GM19238 (cell line): ENCODE data around the gene IPO7.

Experiments
- DNase-seq: peaks from one replicate; pipeline ENCODE4 v3.0.0; 2011; ENCODE audit warnings: low spot score; ENCODE audit not compliant: insufficient read length

IPO7 gene

DNA sequence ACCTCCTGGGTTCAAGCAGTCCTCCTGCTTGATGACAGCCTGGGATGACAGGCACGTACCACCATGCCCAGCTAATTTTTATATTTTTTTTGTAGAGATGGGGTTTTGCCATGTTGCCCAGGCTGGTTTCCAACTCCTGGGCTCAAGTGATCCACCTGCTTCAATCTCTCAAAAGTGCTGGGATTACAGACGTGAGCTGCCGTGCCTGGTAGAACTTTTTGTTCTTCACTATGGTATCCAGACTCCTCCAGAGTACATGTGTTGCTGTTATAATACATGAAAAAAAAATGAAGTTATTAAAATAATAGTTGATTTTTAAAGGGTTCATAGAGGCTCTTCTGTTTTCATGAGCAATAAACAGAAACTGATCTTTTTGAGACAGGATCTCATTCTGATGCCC, 105.9 kb downstream of the IPO7 start:
- no peak for DNase-seq

GRCh38 chr11:9493492-9493891, 109.0 kb downstream of the IPO7 start:
- no peak for DNase-seq

- DNase-seq: no peak
Observed at GRCh38 chr11:9494316-9494715, 109.9 kb downstream of the IPO7 start.

DNA sequence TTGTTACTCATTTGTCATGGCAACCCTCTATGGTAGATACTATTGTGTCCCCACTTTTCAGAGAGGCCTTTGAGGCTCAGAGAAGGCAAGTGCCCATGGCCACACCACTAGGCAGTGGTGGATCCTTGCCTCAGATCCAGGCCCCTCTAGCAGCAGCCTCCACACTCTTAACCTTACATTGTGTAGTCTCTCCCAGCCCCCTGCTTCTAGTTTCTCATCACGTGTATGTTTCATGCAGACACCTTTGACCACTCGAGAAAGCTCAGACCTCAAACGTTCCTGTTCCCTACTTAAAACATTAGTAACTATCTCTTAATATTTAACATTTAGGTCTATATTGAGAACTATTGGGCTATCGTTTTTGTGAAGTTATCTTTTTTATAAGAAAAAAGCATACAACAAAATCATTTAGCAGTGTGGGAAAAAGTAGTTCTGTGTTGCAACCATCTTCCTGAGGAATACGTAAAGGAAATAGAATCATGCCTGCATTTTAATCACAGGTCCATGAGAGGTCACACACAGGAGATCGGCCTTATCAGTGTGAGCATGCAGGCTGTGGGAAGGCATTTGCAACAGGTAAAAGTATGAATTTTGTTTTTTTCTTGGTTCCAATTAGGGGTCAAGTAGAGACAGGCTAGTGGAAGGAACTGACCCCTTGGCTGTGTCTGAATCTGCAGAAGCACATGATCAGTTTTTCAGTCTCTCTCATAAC, 111.5 kb downstream of the IPO7 start:
- DNase-seq: no peak
